Measurements from ENCODE around the gene KIF4A.

GRCh38 chrX:70254063-70254400, 35.9 kb upstream of the KIF4A start:
- no peak for TF ChIP-seq POLR2A (IDR thresholded peaks at IDR 0.05)
- TF ChIP-seq CTCF (IDR thresholded peaks at IDR 0.05) = no peak

All from Peyer's patch (tissue), 4 donors.